PC-9 (cell line): ENCODE results near the gene ERC2. TPM values are rescaled to one million over a fixed set of nuclear protein-coding genes. Genes with fewer than 3 reads are reported as not detected.

Experiments used
- BruUV-seq: library from RNA; stranded (reverse); fragments of 400-500 nt; replicated peaks from 2 replicates; lab custom pipeline; 2021; lab: Mats Ljungman, UMichigan
- CTCF ChIA-PET: fragments of 300-600 bp; sonication (Branson Sonifier 250); formaldehyde crosslinking; loops from one replicate; lab custom pipeline; 2022; ENCODE audit warnings: antibody characterized with exemption; lab: Charles Lee
- POLR2A ChIA-PET: fragments of 300-600 bp; sonication (Branson Sonifier 250); formaldehyde crosslinking; loops from one replicate; lab custom pipeline; 2022; ENCODE audit warnings: antibody characterized with exemption; ENCODE audit not compliant: unreplicated experiment; lab: Charles Lee
- DNase-seq, 2 experiments: peaks; one replicate each; pipeline versions ENCODE4 v3.0.0 to v3.0.0-alpha.2; 2015 to 2022; ENCODE audit warnings: mixed read lengths in 1 of 2
- H2AFZ ChIP-seq: fragments of 200-600 bp; sonication (generic); 2 replicates; pipeline ENCODE4 v1.8.1; 2017; ENCODE audit warnings: antibody characterized with exemption
- H3F3A ChIP-seq: fragments of 200-600 bp; sonication (generic); 2 replicates; pipeline ENCODE4 v1.8.1; 2017; ENCODE audit warnings: antibody characterized with exemption, mild to moderate bottlenecking, low read depth; ENCODE audit not compliant: insufficient read depth
- H3K27ac ChIP-seq: fragments of 200-600 bp; sonication (generic); 2 replicates; pipeline ENCODE4 v1.6.1; 2016; ENCODE audit warnings: mixed run types
- H3K27me3 ChIP-seq: fragments of 200-600 bp; sonication (generic); 2 replicates; pipeline ENCODE4 v1.6.1; 2016; ENCODE audit warnings: low read depth, mixed run types; ENCODE audit not compliant: insufficient read depth
- H3K36me3 ChIP-seq: fragments of 200-600 bp; sonication (generic); 2 replicates; pipeline ENCODE4 v1.6.1; 2016; ENCODE audit warnings: low read depth, mixed run types
- H3K4me1 ChIP-seq: fragments of 200-600 bp; sonication (generic); replicated peaks from 2 replicates; pipeline ENCODE4 v1.6.1; 2016; ENCODE audit warnings: mixed run types; ENCODE audit not compliant: insufficient read depth
- H3K4me2 ChIP-seq: fragments of 200-600 bp; sonication (generic); 2 replicates; pipeline ENCODE4 v1.6.1; 2017; ENCODE audit warnings: mixed run types
- H3K4me3 ChIP-seq: fragments of 200-600 bp; sonication (generic); 2 replicates; pipeline ENCODE4 v1.6.1; 2016; ENCODE audit warnings: mixed run types
- H3K79me2 ChIP-seq: fragments of 200-600 bp; sonication (generic); 2 replicates; pipeline ENCODE4 v1.6.1; 2017; ENCODE audit warnings: low read depth, mixed run types
- H3K9me2 ChIP-seq: fragments of 200-600 bp; sonication (generic); 2 replicates; pipeline ENCODE4 v1.8.1; 2017; ENCODE audit warnings: mild to moderate bottlenecking; ENCODE audit not compliant: insufficient read depth
- H3K9me3 ChIP-seq: fragments of 200-600 bp; sonication (generic); 2 replicates; pipeline ENCODE4 v1.8.1; 2016; ENCODE audit warnings: low read depth; ENCODE audit not compliant: insufficient read depth
- H4K20me1 ChIP-seq: fragments of 200-600 bp; sonication (generic); 2 replicates; pipeline ENCODE4 v1.8.1; 2017; ENCODE audit not compliant: insufficient read depth
- EZH2 ChIP-seq: fragments of 200-600 bp; sonication (generic); IDR thresholded peaks from 2 replicates; pipeline ENCODE4 v1.8.0; 2017; ENCODE audit warnings: antibody characterized with exemption, low read depth
- intact Hi-C: fragments of 100-400 bp; cut with micrococcal nuclease; formaldehyde crosslinking; loops from one replicate; pipeline ENCODE4 v1.10.0; 2022; ENCODE audit not compliant: unreplicated experiment
- total RNA-seq: library from RNA; stranded (reverse); gene quantifications from 2 replicates; pipeline ENCODE4 v1.2.3, GENCODE V29; 2021
- TF ChIP-seq, protein P1 (sequence below): fragments of 200-600 bp; sonication (generic); conservative IDR thresholded peaks from 2 replicates; pipeline ENCODE4 v1.6.1; 2017; ENCODE audit warnings: mixed run types, antibody characterized with exemption, mild to moderate bottlenecking, moderate library complexity

The ERC2 gene
- total RNA-seq, 1 experiment from 2014 or later: 1.4 TPM

DNA sequence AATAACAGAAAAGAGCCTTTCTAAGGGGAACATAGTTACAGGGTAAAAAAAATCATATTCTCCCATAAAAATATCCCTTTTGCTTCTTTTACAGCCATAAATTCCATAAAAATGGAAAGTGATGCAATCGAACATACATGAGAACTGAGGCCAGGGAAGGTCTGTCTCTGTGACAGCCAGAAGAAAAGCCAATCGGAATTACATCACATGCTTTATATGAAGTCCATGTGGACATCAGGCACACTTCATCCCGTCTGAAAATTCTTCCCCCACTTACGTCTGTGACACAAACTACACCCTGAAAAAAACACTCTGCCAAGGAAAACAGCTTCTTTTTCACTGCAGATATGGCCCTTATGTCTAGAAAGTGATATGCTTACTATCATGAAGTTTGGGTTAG lies 323.5 kb downstream of the ERC2 start:
- H3F3A ChIP-seq: no peaks in the 10 kb centered on the region
- H3K36me3 ChIP-seq: no peaks in the 10 kb centered on the region
- no peaks in the 10 kb centered on the region for H3K79me2 ChIP-seq
- H4K20me1 ChIP-seq: no peaks in the 10 kb centered on the region
- TF ChIP-seq, protein P1, sequence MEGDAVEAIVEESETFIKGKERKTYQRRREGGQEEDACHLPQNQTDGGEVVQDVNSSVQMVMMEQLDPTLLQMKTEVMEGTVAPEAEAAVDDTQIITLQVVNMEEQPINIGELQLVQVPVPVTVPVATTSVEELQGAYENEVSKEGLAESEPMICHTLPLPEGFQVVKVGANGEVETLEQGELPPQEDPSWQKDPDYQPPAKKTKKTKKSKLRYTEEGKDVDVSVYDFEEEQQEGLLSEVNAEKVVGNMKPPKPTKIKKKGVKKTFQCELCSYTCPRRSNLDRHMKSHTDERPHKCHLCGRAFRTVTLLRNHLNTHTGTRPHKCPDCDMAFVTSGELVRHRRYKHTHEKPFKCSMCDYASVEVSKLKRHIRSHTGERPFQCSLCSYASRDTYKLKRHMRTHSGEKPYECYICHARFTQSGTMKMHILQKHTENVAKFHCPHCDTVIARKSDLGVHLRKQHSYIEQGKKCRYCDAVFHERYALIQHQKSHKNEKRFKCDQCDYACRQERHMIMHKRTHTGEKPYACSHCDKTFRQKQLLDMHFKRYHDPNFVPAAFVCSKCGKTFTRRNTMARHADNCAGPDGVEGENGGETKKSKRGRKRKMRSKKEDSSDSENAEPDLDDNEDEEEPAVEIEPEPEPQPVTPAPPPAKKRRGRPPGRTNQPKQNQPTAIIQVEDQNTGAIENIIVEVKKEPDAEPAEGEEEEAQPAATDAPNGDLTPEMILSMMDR: no peak
- no peak for TF ChIP-seq EZH2
- BruUV-seq: no TSS peak
- H3K9me3 ChIP-seq: no peaks in the 10 kb centered on the region
- H3K27me3 ChIP-seq: no peaks in the 10 kb centered on the region
- ChIA-PET CTCF (no interaction called here), POLR2A (interaction anchor here (0.6 kb wide), 1 partner anchor 314 kb away, joined by 3 read pairs; no protein-coding TSS in a partner anchor)
- H3K4me2 ChIP-seq: no peak overlapping the region
- no peaks in the 10 kb centered on the region for H3K4me1 ChIP-seq
- H2AFZ ChIP-seq: no peak overlapping the region
- intact Hi-C loops: no loop called here
- DNase-seq: no peak
- no peaks in the 10 kb centered on the region for H3K9me2 ChIP-seq
- H3K27ac ChIP-seq: no peak overlapping the region
- no peak overlapping the region for H3K4me3 ChIP-seq

DNA sequence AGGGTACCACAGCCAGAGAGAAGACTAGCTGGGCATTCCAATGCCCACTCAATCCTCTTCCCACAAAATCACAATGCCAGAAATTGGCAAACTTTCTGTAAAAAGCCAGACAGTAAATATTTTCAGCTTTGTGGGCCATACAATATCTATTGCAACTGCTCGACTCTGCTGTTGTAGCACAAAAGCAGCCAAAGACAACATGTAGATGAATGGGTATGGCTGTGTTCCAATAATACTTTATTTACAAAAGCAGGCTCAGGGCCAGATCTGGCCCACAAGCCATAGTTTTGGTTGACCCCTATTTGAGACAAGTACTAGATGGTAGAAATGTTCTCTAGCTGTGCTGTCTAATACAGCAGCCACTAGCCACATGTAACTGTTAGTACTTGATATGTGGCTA lies 330.9 kb downstream of the ERC2 start:
- no TSS peak for BruUV-seq
- Histone ChIP-seq H3K4me2 (no peak overlapping the region), H3K4me1 (no peaks in the 10 kb centered on the region), H2AFZ (no peak overlapping the region), H3K27me3 (no peaks in the 10 kb centered on the region), H3K9me3 (no peaks in the 10 kb centered on the region), H3F3A (no peaks in the 10 kb centered on the region), H3K9me2 (no peaks in the 10 kb centered on the region), H4K20me1 (no peaks in the 10 kb centered on the region), H3K79me2 (no peaks in the 10 kb centered on the region), H3K4me3 (no peak overlapping the region), H3K36me3 (no peaks in the 10 kb centered on the region), H3K27ac (no peak overlapping the region)
- POLR2A ChIA-PET: no interaction called here
- TF ChIP-seq EZH2: no peak
- TF ChIP-seq, protein P1: no peak
- DNase-seq: no peak
- intact Hi-C loops: no loop called here
- CTCF ChIA-PET: no interaction called here

DNA sequence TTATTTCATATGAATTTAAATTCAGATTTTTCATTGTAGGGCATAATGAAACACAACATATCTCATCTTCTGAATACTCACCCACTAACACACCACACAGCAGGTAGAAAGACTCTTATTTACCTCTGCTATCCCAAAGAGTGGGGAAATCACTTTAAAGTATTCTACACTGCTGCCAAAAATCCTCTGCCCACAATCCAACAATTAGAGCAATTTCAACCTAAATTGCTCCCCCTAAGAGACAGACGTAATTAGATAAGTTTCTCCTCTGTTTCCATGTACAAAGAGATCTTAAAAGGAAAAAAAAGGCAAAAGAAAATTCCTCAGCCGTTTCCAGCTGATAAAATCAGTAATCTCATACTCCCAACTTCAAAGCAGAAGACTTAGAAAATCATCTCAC lies 331.8 kb downstream of the ERC2 start:
- 0 out of 2 replicates have a peak, but pooled peaks cover 6% of the 10 kb centered on the region for H3F3A ChIP-seq
- no peaks in the 10 kb centered on the region for H3K9me3 ChIP-seq
- ChIA-PET CTCF (no interaction called here), POLR2A (no interaction called here)
- H3K27ac ChIP-seq: no peak overlapping the region
- H2AFZ ChIP-seq: no peak overlapping the region
- DNase-seq: no peak
- no TSS peak for BruUV-seq
- intact Hi-C loops: no loop called here
- no peaks in the 10 kb centered on the region for H3K27me3 ChIP-seq
- H4K20me1 ChIP-seq: no peaks in the 10 kb centered on the region
- TF ChIP-seq, protein P1: no peak
- TF ChIP-seq EZH2: no peak
- no peaks in the 10 kb centered on the region for H3K36me3 ChIP-seq
- H3K4me2 ChIP-seq: no peak overlapping the region
- peaks cover 6% of the 10 kb centered on the region; the same call in 1 of the 2 replicates for H3K4me1 ChIP-seq
- H3K9me2 ChIP-seq: no peaks in the 10 kb centered on the region
- H3K4me3 ChIP-seq: no peak overlapping the region
- H3K79me2 ChIP-seq: no peaks in the 10 kb centered on the region
